Right cardiac atrium (tissue), 5 donors: ENCODE data around the gene ROBO1. TPM values are rescaled to one million over a fixed set of nuclear protein-coding genes. Genes with fewer than 3 reads are reported as not detected.

Experiments used
- ATAC-seq, 2 donors: fragments of 200-7000 bp; cut with Tn5 transposase; one replicate each; pipeline versions ENCODE4 v1.8.0 to v1.9.1; 2020; ENCODE audit warnings: moderate library complexity in 2 of 2, mild to moderate bottlenecking in 1 of 2
- DNase-seq, 3 donors: peaks; one replicate each; pipeline ENCODE4 v3.0.0-alpha.2; 2020
- H3K27ac ChIP-seq: one replicate; pipeline ENCODE4 v1.5.1; 2013; ENCODE audit warnings: mild to moderate bottlenecking, low read length, control low read depth, moderate library complexity
- H3K27me3 ChIP-seq: one replicate; pipeline ENCODE4 v1.6.1; 2013; ENCODE audit not compliant: control insufficient read depth, insufficient read depth
- H3K4me1 ChIP-seq: one replicate; pipeline ENCODE4 v1.6.1; 2013; ENCODE audit warnings: low read length; ENCODE audit not compliant: control insufficient read depth, insufficient read depth
- H3K4me3 ChIP-seq: one replicate; pipeline ENCODE4 v1.5.1; 2013; ENCODE audit warnings: low read length, control low read depth
- H3K9me3 ChIP-seq: one replicate; pipeline ENCODE4 v1.6.1; 2013; ENCODE audit warnings: low read length; ENCODE audit not compliant: control insufficient read depth
- WGBS: extraction: QIAGEN DNeasy Blood & Tissue Kit; methylation state at CpG from one replicate; pipeline ENCODE4 v1.1.7; 2013; 5-methylcytosine and 5-hydroxymethylcytosine counted together
- intact Hi-C, 4 donors: fragments of 100-400 bp; cut with DNase I; formaldehyde crosslinking; loops; one replicate each; pipeline versions ENCODE4 v1.11.0 to v1.14.0; 2022 to 2023
- polyA plus RNA-seq: library from polyadenylated mRNA; stranded (reverse); fragments of 200-250 nt; gene quantifications from one replicate; pipeline ENCODE4 v1.2.3, GENCODE V29; 2013
- total RNA-seq, 4 donors: library from RNA; stranded (reverse); fragmentation: NEBNext Ultra II Directional; extraction: Animal tissue kit (Norgen Biotek cat#: 25700); gene quantifications; one replicate each; pipeline ENCODE4 v1.2.1, GENCODE V29; 2021
- donor health status: healthy with polysubstance abuse.
- donor health status: DM: no; HTN: yes; CAD: no.
- donor health status: DM: no; HTN: no; CAD: no.
- donor health status: DM: no; HTN: yes; CAD: no; lungs with severe emphysema.
- donor health status: DM: yes; HTN: yes; CAD: no.

Gene ROBO1
- total and polyA plus RNA-seq, 5 donors: 5.5 to 16.2 (median 13.5) TPM

DNA sequence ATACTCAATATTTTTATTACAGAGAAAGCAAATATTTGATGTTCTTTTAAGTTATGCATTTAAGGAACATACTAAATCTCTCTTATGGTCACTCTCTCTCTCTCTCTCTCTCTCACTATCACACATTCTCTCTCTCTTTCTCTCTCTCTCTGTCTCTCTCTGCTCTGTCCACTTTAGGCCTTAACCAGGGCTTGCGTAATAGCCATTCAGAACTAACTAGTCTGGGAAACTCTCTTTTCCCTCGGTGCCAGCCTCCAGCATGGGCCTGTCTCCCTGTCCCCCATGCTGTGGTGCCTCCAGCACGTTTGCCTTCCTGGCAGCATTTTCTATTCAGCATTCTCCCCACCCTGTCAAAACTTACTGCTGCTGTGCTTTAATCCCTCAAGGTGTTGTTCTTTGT, 389.7 kb downstream of the ROBO1 start:
- WGBS: 70% methylated on average over 3 of the region's 3 CpGs
- H3K4me1 ChIP-seq: no peaks in the 10 kb centered on the region

DNA sequence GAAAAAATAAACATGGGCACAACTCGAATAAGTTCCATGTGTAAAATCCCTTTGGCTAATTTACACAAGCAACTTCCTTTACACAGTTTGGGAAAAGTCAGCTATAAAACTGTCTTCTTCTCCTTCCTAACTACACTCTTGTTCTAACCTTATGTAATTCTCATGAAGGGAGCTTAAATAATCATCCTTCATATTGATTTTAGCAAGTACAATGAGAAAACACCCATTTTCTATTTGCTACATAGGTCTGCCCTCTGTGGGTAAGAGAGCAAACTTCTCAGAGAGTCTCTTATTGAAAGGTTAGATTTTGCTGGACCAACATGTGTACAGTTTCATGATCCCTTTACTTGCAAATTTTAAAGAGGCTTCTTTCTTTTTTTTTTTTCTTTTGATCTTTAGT, 398.5 kb downstream of the ROBO1 start:
- intact Hi-C loops: loop anchor here in 3 of 4 donors (10.0 kb wide), 3 partner anchors 65 to 285 kb away; no protein-coding TSS in a partner anchor
- Histone ChIP-seq H3K9me3 (no peaks in the 10 kb centered on the region), H3K4me1 (no peaks in the 10 kb centered on the region), H3K27ac (no peak overlapping the region), H3K27me3 (no peaks in the 10 kb centered on the region), H3K4me3 (no peak overlapping the region)
- DNase-seq (no peak), ATAC-seq (no peak)
- 70% methylated on average over 1 of the region's 1 CpG for WGBS

More for the DNA sequence above, 389.7 kb downstream of the ROBO1 start:
- H3K4me3 ChIP-seq: no peak overlapping the region
- H3K27me3 ChIP-seq: no peaks in the 10 kb centered on the region
- ATAC-seq: no peak
- intact Hi-C loops: no loop called here
- no peak for DNase-seq
- H3K27ac ChIP-seq: no peak overlapping the region
- no peaks in the 10 kb centered on the region for H3K9me3 ChIP-seq

DNA sequence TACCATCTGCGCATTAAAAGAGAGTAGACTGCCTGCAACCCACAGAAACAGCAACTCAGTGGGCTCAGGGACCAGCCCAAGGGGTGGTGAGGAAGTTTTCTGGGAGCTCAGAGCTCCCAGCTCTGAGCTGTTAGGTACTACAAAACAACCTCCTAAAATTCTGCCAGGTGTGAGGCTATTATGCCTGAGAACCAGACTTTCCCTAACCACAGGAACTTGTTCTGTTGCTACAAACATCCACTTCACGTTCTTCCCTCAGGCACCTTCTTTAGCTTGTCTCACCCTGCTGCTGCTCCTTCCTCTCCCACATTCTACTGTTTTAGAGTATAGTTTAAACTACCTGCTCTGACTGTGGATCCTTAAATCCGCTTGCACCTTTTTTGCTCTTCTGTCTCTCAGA, 399.4 kb downstream of the ROBO1 start:
- no peak for ATAC-seq
- WGBS: 83% methylated on average over 3 of the region's 3 CpGs
- no peak for DNase-seq
- intact Hi-C loops: loop anchor here in 3 of 4 donors (10.0 kb wide), 3 partner anchors 64 to 284 kb away; no protein-coding TSS in a partner anchor
- no peaks in the 10 kb centered on the region for H3K27me3 ChIP-seq
- H3K9me3 ChIP-seq: no peaks in the 10 kb centered on the region
- no peak overlapping the region for H3K4me3 ChIP-seq
- H3K27ac ChIP-seq: no peak overlapping the region
- no peaks in the 10 kb centered on the region for H3K4me1 ChIP-seq

DNA sequence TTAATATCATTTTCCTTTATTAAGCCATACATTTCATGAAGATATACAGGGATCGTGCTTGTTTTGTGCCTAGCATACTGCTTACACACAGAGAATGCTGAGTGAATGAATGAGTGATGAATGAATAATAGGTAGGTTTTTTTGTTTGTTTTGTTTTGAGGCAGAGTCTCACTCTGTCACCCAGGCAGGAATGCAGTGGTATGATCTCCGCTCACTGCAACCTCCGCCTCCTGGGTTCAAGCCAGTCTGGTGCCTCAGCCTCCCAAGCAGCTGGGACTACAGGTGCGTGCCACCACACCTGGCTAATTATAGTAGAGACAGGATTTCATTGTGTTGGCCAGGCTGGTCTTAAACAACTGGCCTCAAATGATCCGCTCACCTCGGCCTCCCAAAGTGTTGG, 400.0 kb downstream of the ROBO1 start:
- intact Hi-C loops: loop anchor here in 3 of 4 donors (10.0 kb wide), 3 partner anchors 63 to 283 kb away; no protein-coding TSS in a partner anchor
- Histone ChIP-seq H3K4me1 (no peaks in the 10 kb centered on the region), H3K9me3 (no peaks in the 10 kb centered on the region), H3K4me3 (no peak overlapping the region), H3K27me3 (no peaks in the 10 kb centered on the region), H3K27ac (no peak overlapping the region)
- DNase-seq: no peak
- no peak for ATAC-seq
- 93% methylated on average over 6 of the region's 6 CpGs for WGBS

DNA sequence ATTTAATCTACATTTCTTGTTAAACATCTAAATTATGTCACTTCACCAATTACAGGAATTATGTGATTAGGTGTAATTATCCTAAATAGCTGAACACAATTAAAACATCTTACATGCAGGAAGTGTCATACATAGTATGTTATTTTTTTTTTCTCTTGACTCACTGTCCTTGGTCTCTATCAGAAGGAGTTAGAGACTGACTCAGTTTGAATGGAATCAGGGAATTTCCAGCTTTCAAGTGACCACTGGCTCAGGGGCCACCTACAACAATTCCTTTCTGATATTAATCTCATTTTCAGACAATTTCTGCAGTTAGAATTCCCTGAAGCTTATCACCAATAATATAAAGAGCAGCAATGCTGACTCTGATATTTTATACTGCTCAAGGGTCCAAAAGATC, 400.7 kb downstream of the ROBO1 start:
- intact Hi-C loops: loop anchor here in 3 of 4 donors (10.0 kb wide), 3 partner anchors 62 to 282 kb away; no protein-coding TSS in a partner anchor
- no peaks in the 10 kb centered on the region for H3K4me1 ChIP-seq

DNA sequence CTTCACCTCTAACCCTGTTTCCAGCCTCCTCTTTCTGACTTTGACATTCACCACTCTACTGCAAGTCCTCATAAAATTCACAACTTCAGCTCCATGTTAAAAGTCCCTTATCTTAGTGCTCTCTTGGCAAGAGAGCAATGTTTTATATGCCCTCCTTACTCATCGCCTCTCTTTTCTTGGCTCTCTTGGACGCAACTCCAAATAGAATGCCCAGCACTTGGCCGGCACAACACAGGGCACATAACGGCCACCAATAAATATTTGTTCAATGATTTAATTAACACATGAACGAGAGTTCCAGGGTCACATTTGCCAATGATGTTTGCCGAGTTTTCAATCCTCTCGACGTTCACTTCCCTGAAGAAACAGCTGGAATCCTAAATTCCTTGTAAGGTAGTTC, 401.4 kb downstream of the ROBO1 start:
- Histone ChIP-seq H3K9me3 (no peaks in the 10 kb centered on the region), H3K27me3 (no peaks in the 10 kb centered on the region), H3K4me1 (no peaks in the 10 kb centered on the region), H3K27ac (no peak overlapping the region), H3K4me3 (no peak overlapping the region)
- ATAC-seq (no peak), DNase-seq (no peak)
- 56% methylated on average over 8 of the region's 8 CpGs for WGBS
- intact Hi-C loops: loop anchor here in 3 of 4 donors (10.0 kb wide), 3 partner anchors 62 to 282 kb away; no protein-coding TSS in a partner anchor

More for the DNA sequence above, 400.7 kb downstream of the ROBO1 start:
- no peak overlapping the region for H3K4me3 ChIP-seq
- ATAC-seq: no peak
- H3K27ac ChIP-seq: no peak overlapping the region
- H3K27me3 ChIP-seq: no peaks in the 10 kb centered on the region
- H3K9me3 ChIP-seq: no peaks in the 10 kb centered on the region
- no peak for DNase-seq

DNA sequence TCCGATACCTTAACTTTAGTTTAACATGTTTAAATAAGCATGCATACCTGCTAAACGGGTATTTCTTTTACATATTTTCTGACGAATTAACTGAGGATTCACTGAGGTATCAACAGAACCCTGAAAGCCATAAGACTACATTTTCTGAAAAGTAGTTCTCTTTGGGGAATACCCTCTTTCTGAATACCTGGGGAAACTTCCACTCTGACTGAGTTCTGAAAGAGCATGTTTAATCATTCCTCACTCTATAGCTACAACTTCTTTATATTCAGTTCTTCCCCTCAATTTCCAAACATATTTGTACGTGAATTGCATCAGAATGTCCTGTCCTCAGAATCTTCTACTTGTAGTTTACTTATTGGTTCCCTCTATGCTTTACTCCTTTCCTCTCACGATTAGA, 403.0 kb downstream of the ROBO1 start:
- no peak overlapping the region for H3K4me3 ChIP-seq
- no peak overlapping the region for H3K27ac ChIP-seq
- no peaks in the 10 kb centered on the region for H3K9me3 ChIP-seq
- no peaks in the 10 kb centered on the region for H3K4me1 ChIP-seq
- no peaks in the 10 kb centered on the region for H3K27me3 ChIP-seq
- 79% methylated on average over 5 of the region's 5 CpGs for WGBS
- DNase-seq (no peak), ATAC-seq (no peak)
- intact Hi-C loops: loop anchor here (5.0 to 10.0 kb wide), 4 partner anchors 60 to 280 kb away; no protein-coding TSS in a partner anchor

DNA sequence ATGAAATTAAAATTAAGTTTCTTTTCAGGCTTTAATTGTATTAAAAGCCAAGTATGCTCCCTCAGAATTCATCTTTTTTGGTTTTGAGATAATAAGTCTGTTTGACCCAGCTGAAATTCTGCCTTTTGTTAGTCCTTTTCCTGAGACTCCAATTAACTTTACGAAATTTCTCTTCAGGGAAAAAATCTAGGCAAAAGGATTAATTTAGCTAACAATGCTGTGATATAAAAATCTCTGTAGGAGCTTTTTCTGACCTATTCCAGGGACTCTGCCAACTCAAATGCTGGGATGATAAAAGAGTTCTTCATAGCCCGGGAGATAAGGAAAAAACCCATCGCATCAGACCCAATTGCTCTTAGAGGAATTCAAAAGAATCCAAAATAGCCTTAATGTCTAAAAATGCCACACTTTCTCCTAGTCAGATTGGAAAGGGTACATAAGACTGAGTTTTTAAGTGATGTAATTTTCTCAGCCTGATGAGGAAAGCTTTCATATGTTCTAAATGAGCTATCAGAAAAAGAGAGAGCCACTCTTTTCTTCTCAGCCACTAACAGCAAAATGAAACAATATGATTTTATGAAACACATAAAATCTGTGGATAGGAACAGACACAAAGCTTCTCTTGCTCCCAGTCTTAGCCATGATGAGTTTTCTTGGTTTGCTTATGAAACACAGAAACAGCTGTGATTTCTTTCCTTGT, 405.1 kb downstream of the ROBO1 start:
- H3K4me3 ChIP-seq: no peak overlapping the region
- H3K27ac ChIP-seq: no peak overlapping the region
- H3K9me3 ChIP-seq: no peaks in the 10 kb centered on the region
- 21% methylated on average over 3 of the region's 3 CpGs for WGBS
- no peaks in the 10 kb centered on the region for H3K4me1 ChIP-seq
- no peak for DNase-seq
- intact Hi-C loops: loop anchor here (5.0 to 10.0 kb wide), 4 partner anchors 58 to 278 kb away; no protein-coding TSS in a partner anchor
- ATAC-seq: no peak
- H3K27me3 ChIP-seq: no peaks in the 10 kb centered on the region

DNA sequence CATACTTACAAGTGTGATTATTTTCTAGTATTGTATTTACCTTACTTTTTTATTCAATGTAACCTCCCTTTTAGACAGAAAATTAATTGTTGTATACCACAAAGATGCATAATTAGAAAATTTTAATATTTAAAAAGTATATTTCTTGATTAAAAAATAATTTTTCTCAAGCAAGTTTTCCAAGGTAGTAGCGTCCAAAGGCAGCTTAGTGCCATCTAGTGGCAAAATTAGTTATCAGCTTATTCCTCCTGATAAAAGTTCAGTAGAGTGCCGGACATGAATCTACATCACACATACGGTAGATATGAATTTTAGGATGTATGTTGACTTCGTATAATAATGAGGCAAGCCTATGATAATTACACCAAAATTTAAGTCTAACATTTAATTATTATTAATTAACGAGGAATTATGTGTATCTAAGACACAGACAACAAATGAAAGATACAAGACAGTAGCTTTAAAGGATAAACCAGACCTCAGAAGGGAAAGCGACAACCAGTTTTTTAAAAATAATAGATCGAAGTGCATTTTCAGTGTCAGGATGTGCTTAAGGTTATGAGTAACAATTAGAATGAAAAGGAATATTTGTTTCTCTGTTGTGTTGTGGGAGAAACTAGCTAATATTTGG, 405.9 kb downstream of the ROBO1 start:
- 12% methylated on average over 7 of the region's 7 CpGs for WGBS
- no peaks in the 10 kb centered on the region for H3K27me3 ChIP-seq
- ATAC-seq (no peak), DNase-seq (no peak)
- no peaks in the 10 kb centered on the region for H3K9me3 ChIP-seq
- H3K4me3 ChIP-seq: peak overlapping the region; percentile 10
- no peaks in the 10 kb centered on the region for H3K4me1 ChIP-seq
- intact Hi-C loops: loop anchor here (5.0 to 10.0 kb wide), 4 partner anchors 57 to 277 kb away; no protein-coding TSS in a partner anchor
- no peak overlapping the region for H3K27ac ChIP-seq

DNA sequence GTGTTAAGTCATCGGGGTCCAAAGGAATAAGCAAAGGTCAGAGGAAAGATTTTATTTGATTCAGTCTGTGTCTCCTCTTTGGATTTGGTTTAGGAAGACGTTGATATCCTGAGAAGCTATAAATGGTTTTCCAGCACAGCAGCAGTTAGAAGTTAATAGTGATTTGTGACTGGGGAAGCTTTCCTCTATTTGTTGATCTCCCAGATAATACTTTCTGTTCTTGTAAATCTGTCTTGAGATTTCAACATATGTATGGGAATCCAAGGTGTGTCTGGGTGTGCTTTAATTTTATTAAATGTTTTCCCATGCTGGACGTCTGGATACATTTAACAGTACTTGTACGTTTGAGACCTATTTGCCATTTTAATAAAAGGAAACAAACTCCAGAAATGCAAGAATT, 409.5 kb downstream of the ROBO1 start:
- Histone ChIP-seq H3K27me3 (no peaks in the 10 kb centered on the region), H3K27ac (no peak overlapping the region), H3K4me1 (no peaks in the 10 kb centered on the region), H3K9me3 (no peaks in the 10 kb centered on the region), H3K4me3 (no peak overlapping the region)
- ATAC-seq (no peak), DNase-seq (no peak)
- 78% methylated on average over 4 of the region's 4 CpGs for WGBS
- intact Hi-C loops: no loop called here

DNA sequence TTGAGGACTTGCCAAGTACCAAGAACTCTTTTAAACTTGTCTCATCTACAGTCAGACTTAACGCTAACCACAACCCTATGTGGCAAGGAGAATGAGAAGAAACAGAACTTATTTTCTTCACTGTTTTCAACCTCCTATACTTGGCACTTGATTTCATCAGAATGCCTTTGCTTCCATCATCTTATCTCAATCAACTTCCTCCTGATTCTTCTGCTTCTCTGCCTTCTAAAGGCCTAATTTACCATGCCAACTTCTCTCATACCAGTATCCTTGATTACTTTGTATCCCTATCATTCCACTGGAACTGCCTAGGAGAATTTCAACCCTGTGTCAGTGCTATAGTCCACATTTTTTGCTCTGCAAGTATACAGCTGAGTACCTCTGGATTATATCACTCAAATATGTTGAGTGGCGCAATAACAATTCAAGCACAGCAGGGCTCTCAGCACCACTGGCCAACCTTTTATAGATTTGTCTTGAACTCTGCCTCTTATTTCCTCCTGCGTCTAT, 413.6 kb downstream of the ROBO1 start:
- DNase-seq: no peak
- no peaks in the 10 kb centered on the region for H3K4me1 ChIP-seq
- intact Hi-C loops: no loop called here
- WGBS: 64% methylated on average over 3 of the region's 3 CpGs
- H3K27me3 ChIP-seq: no peaks in the 10 kb centered on the region
- no peak overlapping the region for H3K4me3 ChIP-seq
- ATAC-seq: no peak
- H3K27ac ChIP-seq: no peak overlapping the region
- no peaks in the 10 kb centered on the region for H3K9me3 ChIP-seq
